GM23338 (cell line): Measurements from ENCODE around the gene GJB4. TPM values are rescaled to one million over a fixed set of nuclear protein-coding genes. Genes with fewer than 3 reads are reported as not detected.

Experiments
- ATAC-seq: fragments of 200-7000 bp; cut with Tn5 transposase; 3 replicates; pipeline ENCODE4 v1.9.1; 2020
- DNase-seq: peaks from one replicate; pipeline ENCODE4 v3.0.0-alpha.2; 2015; ENCODE audit warnings: low spot score
- H2AFZ ChIP-seq: fragments of 200-600 bp; sonication (generic); 2 replicates; pipeline ENCODE4 v1.8.0; 2016; ENCODE audit warnings: antibody characterized with exemption, mild to moderate bottlenecking, moderate library complexity
- H3F3A ChIP-seq: fragments of 200-600 bp; sonication (generic); replicated peaks from 2 replicates; pipeline ENCODE4 v1.8.0; 2017; ENCODE audit warnings: antibody characterized with exemption, mixed run types, low read depth
- H3K27ac ChIP-seq: fragments of 200-600 bp; sonication (generic); 2 replicates; pipeline ENCODE4 v1.6.1; 2016; ENCODE audit warnings: low read depth
- H3K27me3 ChIP-seq: fragments of 200-600 bp; sonication (generic); 2 replicates; pipeline ENCODE4 v1.8.0; 2016; ENCODE audit warnings: mild to moderate bottlenecking, mixed run types, moderate library complexity; ENCODE audit not compliant: insufficient read depth
- H3K36me3 ChIP-seq: fragments of 200-600 bp; sonication (generic); 2 replicates; pipeline ENCODE4 v1.8.0; 2016; ENCODE audit warnings: mild to moderate bottlenecking; ENCODE audit not compliant: insufficient read depth
- H3K4me1 ChIP-seq: fragments of 200-600 bp; sonication (generic); 2 replicates; pipeline ENCODE4 v1.8.0; 2016; ENCODE audit warnings: mild to moderate bottlenecking, moderate library complexity; ENCODE audit not compliant: insufficient read depth
- H3K4me2 ChIP-seq: fragments of 200-600 bp; sonication (generic); 2 replicates; pipeline ENCODE4 v1.7.1; 2017; ENCODE audit warnings: mixed run types
- H3K4me3 ChIP-seq: fragments of 200-600 bp; sonication (generic); 2 replicates; pipeline ENCODE4 v1.6.1; 2016; ENCODE audit warnings: mixed run types
- H3K79me2 ChIP-seq: fragments of 200-600 bp; sonication (generic); replicated peaks from 2 replicates; pipeline ENCODE4 v1.8.0; 2017; ENCODE audit warnings: mild to moderate bottlenecking; ENCODE audit not compliant: insufficient read depth
- H3K9me2 ChIP-seq: fragments of 200-600 bp; sonication (generic); 2 replicates; pipeline ENCODE4 v1.8.0; 2017; ENCODE audit not compliant: insufficient read depth
- H4K20me1 ChIP-seq: fragments of 200-600 bp; sonication (generic); replicated peaks from 2 replicates; pipeline ENCODE4 v1.8.0; 2017; ENCODE audit warnings: mild to moderate bottlenecking; ENCODE audit not compliant: insufficient read depth
- H3K27ac Mint-ChIP-seq: 2 replicates; pipeline ENCODE4 v1.8.0; 2020; ENCODE audit warnings: inconsistent platforms, mild to moderate bottlenecking, moderate library complexity, mixed read lengths
- H3K27me3 Mint-ChIP-seq: 3 replicates; pipeline ENCODE4 v1.8.0; 2022; ENCODE audit warnings: low read depth, mild to moderate bottlenecking, moderate library complexity, mixed read lengths, inconsistent platforms; ENCODE audit not compliant: insufficient read depth, poor library complexity
- H3K36me3 Mint-ChIP-seq: 3 replicates; pipeline ENCODE4 v1.8.0; 2021; ENCODE audit warnings: low read depth, mild to moderate bottlenecking, inconsistent platforms, moderate library complexity, mixed read lengths
- H3K4me1 Mint-ChIP-seq: 3 replicates; pipeline ENCODE4 v1.8.0; 2020; ENCODE audit warnings: mild to moderate bottlenecking, inconsistent platforms, mixed read lengths
- H3K4me3 Mint-ChIP-seq: 3 replicates; pipeline ENCODE4 v1.8.0; 2021; ENCODE audit warnings: moderate library complexity, mild to moderate bottlenecking, inconsistent platforms, mixed read lengths
- H3K9me3 Mint-ChIP-seq: 3 replicates; pipeline ENCODE4 v1.8.0; 2020; ENCODE audit warnings: moderate library complexity, mild to moderate bottlenecking, inconsistent platforms, mixed read lengths
- CREB1 ChIP-seq: fragments of 250-450 bp; sonication (Bioruptor Pico); IDR thresholded peaks from 2 replicates; pipeline ENCODE4 v1.5.0; 2020; ENCODE audit warnings: low read depth, mild to moderate bottlenecking, moderate library complexity
- CTCF ChIP-seq, 2 experiments: fragments of 200-600 bp in 1 of 2; sonication (generic) in 1 of 2; conservative IDR thresholded peaks; 2 replicates each; pipeline versions ENCODE4 v1.5.1 to v1.6.1; 2016 to 2017; ENCODE audit warnings: antibody characterized with exemption in 2 of 2, low read depth in 2 of 2, mild to moderate bottlenecking in 2 of 2, moderate library complexity in 1 of 2
- NANOG ChIP-seq: IDR thresholded peaks from 2 replicates; pipeline ENCODE4 v1.6.1; 2016; ENCODE audit warnings: antibody characterized with exemption, borderline replicate concordance
- POLR2AphosphoS5 ChIP-seq: IDR thresholded peaks from 2 replicates; pipeline ENCODE4 v1.6.1; 2016; ENCODE audit warnings: antibody characterized with exemption, low read depth
- REST ChIP-seq: IDR thresholded peaks from one replicate; pipeline ENCODE4 v1.6.1; 2018; ENCODE audit warnings: antibody characterized with exemption; ENCODE audit not compliant: unreplicated experiment
- STAT1 ChIP-seq: IDR thresholded peaks from one replicate; pipeline ENCODE4 v1.6.1; 2016; ENCODE audit warnings: antibody characterized with exemption; ENCODE audit not compliant: unreplicated experiment
- ZNF114 ChIP-seq: fragments of 250-450 bp; sonication (Bioruptor Pico); IDR thresholded peaks from 2 replicates; pipeline ENCODE4 v1.5.0; 2020; ENCODE audit warnings: mild to moderate bottlenecking, moderate library complexity
- ZNF462 ChIP-seq: fragments of 250-450 bp; sonication (Bioruptor Pico); IDR thresholded peaks from 2 replicates; pipeline ENCODE4 v1.5.0; 2020; ENCODE audit warnings: mild to moderate bottlenecking, moderate library complexity
- polyA plus RNA-seq: library from polyadenylated mRNA; unstranded; fragments of >200 nt; fragmentation: Nextera tagmentation; extraction: Ambion mirVana; gene quantifications from 2 replicates; pipeline ENCODE4 v1.2.1, GENCODE V29; 2016
- total RNA-seq: library from RNA; depleted of rRNA; stranded (reverse); fragments of >200 nt; shearing (Covaris generic); gene quantifications from 2 replicates; pipeline ENCODE4 v1.2.3, GENCODE V29; 2014

The GJB4 gene
- total and polyA plus RNA-seq, 2 experiments from 2014 or later: 0.07 TPM; not detected in 1

- Histone ChIP-seq H2AFZ (no peak overlapping the region), H3K4me1 (peaks cover 3% of the 10 kb centered on the region; the same call in 1 of the 2 replicates), H3K27ac (no peak overlapping the region), H3F3A (no peaks in the 10 kb centered on the region), H3K36me3 (no peaks in the 10 kb centered on the region), H3K9me2 (0 out of 2 replicates have a peak, but pooled peaks cover 2% of the 10 kb centered on the region), H3K27me3 (no peaks in the 10 kb centered on the region), H4K20me1 (no peaks in the 10 kb centered on the region), H3K4me3 (no peak overlapping the region), H3K4me2 (no peak overlapping the region), H3K79me2 (no peaks in the 10 kb centered on the region)
- no peak overlapping the region for H3K4me3 Mint-ChIP-seq
- H3K27ac Mint-ChIP-seq: no peak overlapping the region
- peaks cover 5% of the 10 kb centered on the region for H3K27me3 Mint-ChIP-seq
- ATAC-seq: no peak
- H3K9me3 Mint-ChIP-seq: no peaks in the 10 kb centered on the region; the same call in 2 of the 3 replicates
- H3K4me1 Mint-ChIP-seq: peaks cover 15% of the 10 kb centered on the region
- H3K36me3 Mint-ChIP-seq: no peaks in the 10 kb centered on the region
- no peak for DNase-seq
- TF ChIP-seq ZNF462 (no peak), ZNF114 (CRISPR knock-in tag) (no peak), NANOG (no peak), CTCF (conservative IDR thresholded peaks at IDR 0.05; ENCODE audit: low read depth in 2 of 2) (no peak), CREB1 (CRISPR knock-in tag) (no peak), POLR2AphosphoS5 (no peak), STAT1 (no peak), REST (no peak)
Measured at GRCh38 chr1:34745666-34746065, 13.9 kb upstream of the GJB4 start.
